Smooth muscle cell (in vitro differentiated cells): ENCODE results near the gene SARS1. TPM values are rescaled to one million over a fixed set of nuclear protein-coding genes. Genes with fewer than 3 reads are reported as not detected.
A peak's percentile ranks its signal among the peaks of the same experiment; 100 is the strongest.
"Not testable (repeated sequence)": the region's sequence is repeated elsewhere in the genome, so short reads cannot be mapped to it uniquely, and the experiment has no call there.

Experiments used
- DNase-seq: peaks from one replicate; lab custom pipeline; 2025; ENCODE audit not compliant: unreplicated experiment; lab: John Stamatoyannopoulos, UW
- H2AFZ ChIP-seq: fragments of 200-600 bp; sonication (generic); 2 replicates; pipeline ENCODE4 v1.6.0; 2016; ENCODE audit warnings: antibody characterized with exemption, low read depth, mild to moderate bottlenecking
- H3F3A ChIP-seq: fragments of 200-600 bp; sonication (generic); 2 replicates; pipeline ENCODE4 v1.6.0; 2017; ENCODE audit warnings: antibody characterized with exemption, low read depth
- H3K27ac ChIP-seq: fragments of 200-600 bp; sonication (generic); 2 replicates; pipeline ENCODE4 v1.5.1; 2016; ENCODE audit warnings: low read depth, mild to moderate bottlenecking
- H3K27me3 ChIP-seq: fragments of 200-600 bp; sonication (generic); 2 replicates; pipeline ENCODE4 v1.6.1; 2016; ENCODE audit warnings: low read depth, mild to moderate bottlenecking
- H3K36me3 ChIP-seq: fragments of 200-600 bp; sonication (generic); 2 replicates; pipeline ENCODE4 v1.5.1; 2016; ENCODE audit warnings: low read depth
- H3K4me1 ChIP-seq: fragments of 200-600 bp; sonication (generic); 2 replicates; pipeline ENCODE4 v1.5.1; 2016; ENCODE audit warnings: low read depth
- H3K4me2 ChIP-seq: fragments of 200-600 bp; sonication (generic); 2 replicates; pipeline ENCODE4 v1.6.0; 2016; ENCODE audit warnings: mild to moderate bottlenecking
- H3K4me3 ChIP-seq: fragments of 200-600 bp; sonication (generic); 2 replicates; pipeline ENCODE4 v1.5.1; 2016; ENCODE audit warnings: mild to moderate bottlenecking
- H3K79me2 ChIP-seq: fragments of 200-600 bp; sonication (generic); 2 replicates; pipeline ENCODE4 v1.6.0; 2016; ENCODE audit warnings: low read depth, mild to moderate bottlenecking
- H3K9ac ChIP-seq: fragments of 200-600 bp; sonication (generic); 2 replicates; pipeline ENCODE4 v1.6.0; 2016; ENCODE audit warnings: low read depth
- H3K9me3 ChIP-seq: fragments of 200-600 bp; sonication (generic); replicated peaks from 2 replicates; pipeline ENCODE4 v1.5.1; 2016; ENCODE audit warnings: low read depth
- H4K20me1 ChIP-seq: fragments of 200-600 bp; sonication (generic); 2 replicates; pipeline ENCODE4 v1.6.0; 2016; ENCODE audit warnings: low read depth
- WGBS: methylation state at CpG from one replicate; pipeline ENCODE4 v1.1.7; 2016; ENCODE audit warnings: low lambda C conversion rate; 5-methylcytosine and 5-hydroxymethylcytosine counted together
- polyA plus RNA-seq: library from polyadenylated mRNA; unstranded; fragments of >200 nt; fragmentation: Nextera tagmentation; extraction: Ambion mirVana; gene quantifications from 2 replicates; pipeline ENCODE4 v1.2.1, GENCODE V29; 2016
- total RNA-seq: library from RNA; depleted of rRNA; stranded (reverse); fragments of >200 nt; gene quantifications from 2 replicates; pipeline ENCODE4 v1.2.3, GENCODE V29; 2014
- TF ChIP-seq, protein P1 (sequence below): fragments of 200-600 bp; sonication (generic); IDR thresholded peaks from 2 replicates; pipeline ENCODE4 v1.5.1; 2017; ENCODE audit warnings: borderline replicate concordance, mild to moderate bottlenecking, antibody characterized with exemption; ENCODE audit not compliant: insufficient read depth, poor library complexity, severe bottlenecking

The SARS1 gene
- total and polyA plus RNA-seq, 2 experiments from 2014 or later: 157 to 176 TPM

DNA sequence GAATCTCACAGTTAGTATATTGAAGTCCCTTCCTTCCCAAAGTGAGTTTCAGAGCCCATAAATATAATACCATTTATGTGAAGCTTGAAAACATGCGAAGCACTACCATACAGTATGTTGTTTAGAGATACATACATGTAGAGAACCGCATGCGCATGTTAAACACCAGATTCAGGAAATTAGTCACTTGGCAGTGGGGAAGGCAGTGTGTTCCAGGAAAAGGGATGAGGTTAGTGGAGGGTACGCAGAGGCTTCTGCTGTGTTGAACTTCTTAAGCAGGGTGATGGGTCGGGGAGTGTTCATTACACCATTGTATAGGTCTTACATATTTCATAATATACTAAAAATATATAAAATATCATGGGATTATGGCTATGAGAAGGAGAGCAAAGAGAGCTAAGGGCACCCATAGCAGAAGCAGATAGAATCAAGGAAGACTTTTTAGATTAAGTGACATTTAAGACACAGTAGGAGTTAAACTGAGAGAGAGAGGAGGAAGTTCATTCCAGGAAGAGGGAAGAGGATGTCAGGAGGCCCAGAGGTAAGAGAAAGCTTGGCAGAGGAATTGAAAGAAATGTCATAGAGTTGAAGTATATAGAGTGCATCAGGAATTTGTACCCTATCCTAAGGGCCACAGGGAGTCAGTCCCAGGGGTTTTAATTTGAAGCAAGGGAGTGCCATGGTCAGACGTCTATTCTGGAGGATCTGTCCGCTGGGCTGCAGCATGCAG lies 43.5 kb upstream of the SARS1 start:
- Histone ChIP-seq H3K27ac (no peak overlapping the region), H3K4me1 (peaks cover 8% of the 10 kb centered on the region), H3K27me3 (no peaks in the 10 kb centered on the region), H3K4me2 (peak overlapping the region; percentile 22), H3K9me3 (no peaks in the 10 kb centered on the region), H3K4me3 (no peak overlapping the region), H2AFZ (no peak overlapping the region), H3K9ac (no peak overlapping the region), H4K20me1 (no peaks in the 10 kb centered on the region), H3K79me2 (no peaks in the 10 kb centered on the region), H3F3A (peaks cover 3% of the 10 kb centered on the region), H3K36me3 (no peaks in the 10 kb centered on the region)
- TF ChIP-seq, protein P1, sequence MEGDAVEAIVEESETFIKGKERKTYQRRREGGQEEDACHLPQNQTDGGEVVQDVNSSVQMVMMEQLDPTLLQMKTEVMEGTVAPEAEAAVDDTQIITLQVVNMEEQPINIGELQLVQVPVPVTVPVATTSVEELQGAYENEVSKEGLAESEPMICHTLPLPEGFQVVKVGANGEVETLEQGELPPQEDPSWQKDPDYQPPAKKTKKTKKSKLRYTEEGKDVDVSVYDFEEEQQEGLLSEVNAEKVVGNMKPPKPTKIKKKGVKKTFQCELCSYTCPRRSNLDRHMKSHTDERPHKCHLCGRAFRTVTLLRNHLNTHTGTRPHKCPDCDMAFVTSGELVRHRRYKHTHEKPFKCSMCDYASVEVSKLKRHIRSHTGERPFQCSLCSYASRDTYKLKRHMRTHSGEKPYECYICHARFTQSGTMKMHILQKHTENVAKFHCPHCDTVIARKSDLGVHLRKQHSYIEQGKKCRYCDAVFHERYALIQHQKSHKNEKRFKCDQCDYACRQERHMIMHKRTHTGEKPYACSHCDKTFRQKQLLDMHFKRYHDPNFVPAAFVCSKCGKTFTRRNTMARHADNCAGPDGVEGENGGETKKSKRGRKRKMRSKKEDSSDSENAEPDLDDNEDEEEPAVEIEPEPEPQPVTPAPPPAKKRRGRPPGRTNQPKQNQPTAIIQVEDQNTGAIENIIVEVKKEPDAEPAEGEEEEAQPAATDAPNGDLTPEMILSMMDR: no peak
- 72% methylated on average over 7 of the region's 7 CpGs for WGBS
- DNase-seq: no peak

DNA sequence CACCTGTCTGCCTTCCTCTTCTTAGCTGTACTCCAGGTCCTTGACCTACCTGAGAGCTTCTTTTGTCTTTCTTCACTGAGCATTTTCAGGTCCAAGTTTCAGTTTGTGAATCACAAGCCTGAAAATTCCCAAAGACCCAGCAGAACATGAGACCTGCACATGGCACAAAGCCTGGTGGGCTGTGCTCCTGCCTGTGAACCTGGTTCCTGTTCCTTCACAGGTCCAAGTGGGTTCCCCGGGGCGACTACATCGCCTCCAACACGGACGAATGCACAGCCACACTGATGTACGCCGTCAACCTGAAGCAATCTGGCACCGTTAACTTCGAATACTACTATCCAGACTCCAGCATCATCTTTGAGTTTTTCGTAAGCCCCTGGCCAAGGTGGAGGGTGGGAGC lies 42.1 kb upstream of the SARS1 start:
- DNase-seq: no peak
- H3K79me2 ChIP-seq: no peaks in the 10 kb centered on the region
- H3K9ac ChIP-seq: no peak overlapping the region
- no peaks in the 10 kb centered on the region for H3K27me3 ChIP-seq
- H3K4me3 ChIP-seq: no peak overlapping the region
- H3F3A ChIP-seq: no peaks in the 10 kb centered on the region
- H3K4me2 ChIP-seq: no peak overlapping the region
- H3K9me3 ChIP-seq: no peaks in the 10 kb centered on the region
- no peaks in the 10 kb centered on the region for H3K36me3 ChIP-seq
- H3K4me1 ChIP-seq: peaks cover 8% of the 10 kb centered on the region
- TF ChIP-seq, protein P1: no peak
- WGBS: 94% methylated on average over 10 of the region's 10 CpGs
- no peaks in the 10 kb centered on the region for H4K20me1 ChIP-seq
- H3K27ac ChIP-seq: no peak overlapping the region
- no peak overlapping the region for H2AFZ ChIP-seq

DNA sequence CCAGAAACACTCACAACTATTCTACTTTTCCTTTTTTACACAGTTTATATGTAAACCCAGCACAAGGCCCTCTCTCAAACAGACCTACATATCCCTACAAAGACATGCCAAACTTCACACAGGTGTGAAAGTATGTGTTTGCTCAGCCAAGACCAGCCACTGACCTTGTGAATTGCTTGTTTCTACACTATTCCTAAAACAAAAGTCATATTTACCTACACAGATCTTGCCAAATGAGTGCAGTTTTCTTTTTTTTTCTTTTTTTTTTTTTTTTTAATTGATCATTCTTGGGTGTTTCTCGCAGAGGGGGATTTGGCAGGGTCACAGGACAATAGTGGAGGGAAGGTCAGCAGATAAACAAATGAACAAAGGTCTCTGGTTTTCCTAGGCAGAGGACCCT lies 37.4 kb upstream of the SARS1 start:
- 67% methylated on average over 1 of the region's 1 CpG for whole genome bisulfite sequencing
- H3K79me2 ChIP-seq, H3K36me3 ChIP-seq, H3F3A ChIP-seq, H3K27me3 ChIP-seq, DNase-seq, H3K9me3 ChIP-seq, H4K20me1 ChIP-seq, H3K9ac ChIP-seq, H3K4me2 ChIP-seq, H3K4me1 ChIP-seq, H3K27ac ChIP-seq, H2AFZ ChIP-seq, H3K4me3 ChIP-seq: not testable (repeated sequence)

DNA sequence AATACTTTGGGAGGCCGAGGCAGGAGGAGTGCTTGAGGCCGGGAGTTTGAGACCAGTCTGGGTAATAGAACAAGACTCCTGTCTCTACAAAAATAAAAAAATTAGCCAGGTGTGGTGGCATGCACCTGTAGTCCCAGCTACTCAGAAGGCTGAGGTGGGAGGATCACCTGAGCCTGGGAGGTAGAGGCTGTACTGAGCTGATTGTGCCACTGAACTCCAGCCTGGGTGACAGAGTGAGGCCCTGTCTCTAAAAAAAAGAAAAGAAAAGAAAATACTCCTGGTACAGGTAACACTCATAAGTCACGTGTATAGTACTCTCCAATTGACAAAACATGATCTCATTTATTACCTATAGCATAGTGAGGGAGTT lies 33.0 kb upstream of the SARS1 start:
- not testable (repeated sequence) for H2AFZ ChIP-seq, H3K4me1 ChIP-seq, H3K4me2 ChIP-seq, H3K79me2 ChIP-seq, DNase-seq, H3F3A ChIP-seq, H3K27ac ChIP-seq, H3K36me3 ChIP-seq, H4K20me1 ChIP-seq, H3K27me3 ChIP-seq, H3K9ac ChIP-seq, H3K9me3 ChIP-seq, H3K4me3 ChIP-seq
- WGBS: 67% methylated on average over 3 of the region's 3 CpGs
